H1 (cell line): ENCODE measurements around the gene PRKCZ.

Experiments
- CTCF ChIP-seq, 3 experiments: IDR thresholded peaks; 1 replicate in 2 of 3; 2 replicates in 1 of 3; pipeline versions ENCODE4 v1.5.1 to v1.6.1; 2011; ENCODE audit warnings: low read length in 3 of 3, mild to moderate bottlenecking in 3 of 3, inconsistent platforms in 2 of 3, low read depth in 1 of 3, moderate library complexity in 1 of 3; ENCODE audit not compliant: insufficient read depth in 1 of 3; ENCODE audit errors: control extremely low read depth in 1 of 3
- RFX5 ChIP-seq: IDR thresholded peaks from 2 replicates; pipeline ENCODE4 v1.6.1; 2011; ENCODE audit warnings: low read depth, low read length, improper control_type of control experiment, borderline replicate concordance
- SP4 ChIP-seq: IDR thresholded peaks from 2 replicates; pipeline ENCODE4 v1.6.1; 2012; ENCODE audit warnings: low read length, inconsistent platforms
- TAF1 ChIP-seq: IDR thresholded peaks from 2 replicates; pipeline ENCODE4 v1.6.1; 2011; ENCODE audit warnings: mild to moderate bottlenecking, low read depth, low read length
- ZNF274 ChIP-seq: IDR thresholded peaks from 2 replicates; pipeline ENCODE4 v1.7.0; 2012; ENCODE audit warnings: low read length, borderline replicate concordance; ENCODE audit errors: extremely low read depth

- no peak for TF ChIP-seq RFX5
- no peak for TF ChIP-seq CTCF (IDR thresholded peaks at IDR 0.05; ENCODE audit: control extremely low read depth in 1 of 3, insufficient read depth in 1 of 3, low read depth in 1 of 3, low read length in 3 of 3)
- TF ChIP-seq SP4 = no peak
- no peak for TF ChIP-seq ZNF274
- TF ChIP-seq TAF1 = no peak
Measured at GRCh38 chr1:2072891-2073290, 22.7 kb downstream of the PRKCZ start.
